ENCODE data around the gene CMTM3. TPM values are rescaled to one million over a fixed set of nuclear protein-coding genes. Genes with fewer than 3 reads are reported as not detected.

The CMTM3 gene
- total RNA-seq, 1 donor from 2014 or later: 104 TPM

- Mint-ChIP-seq H3K9me3 (ENCODE audit: unreplicated experiment) (no peaks in the 10 kb centered on the region), H3K36me3 (ENCODE audit: unreplicated experiment) (no peaks in the 10 kb centered on the region), H3K4me1 (ENCODE audit: unreplicated experiment) (peaks cover 40% of the 10 kb centered on the region), H3K27ac (ENCODE audit: unreplicated experiment) (no peak overlapping the region), H3K27me3 (ENCODE audit: unreplicated experiment) (no peaks in the 10 kb centered on the region), H3K4me3 (ENCODE audit: unreplicated experiment) (no peak overlapping the region)
- TF ChIP-seq CTCF (IDR thresholded peaks at IDR 0.05): no peak
- DNase-seq (ENCODE audit: extremely low spot score, unreplicated experiment): no peak
These were observed 28.2 kb upstream of the CMTM3 start for GRCh38 chr16:66576296-66576695.

- TF ChIP-seq CTCF (IDR thresholded peaks at IDR 0.05): no peak
- DNase-seq (ENCODE audit: extremely low spot score, unreplicated experiment): no peak
- H3K36me3 Mint-ChIP-seq (ENCODE audit: unreplicated experiment): no peaks in the 10 kb centered on the region
- peaks cover 28% of the 10 kb centered on the region for H3K4me1 Mint-ChIP-seq (ENCODE audit: unreplicated experiment)
- H3K9me3 Mint-ChIP-seq (ENCODE audit: unreplicated experiment): no peaks in the 10 kb centered on the region
- H3K27me3 Mint-ChIP-seq (ENCODE audit: unreplicated experiment): no peaks in the 10 kb centered on the region
- peak within 1 kb of the TSS; percentile 77 for H3K27ac Mint-ChIP-seq (ENCODE audit: unreplicated experiment)
- no peak within 1 kb of the TSS for H3K4me3 Mint-ChIP-seq (ENCODE audit: unreplicated experiment)
These were observed 25.6 kb upstream of the CMTM3 start, which contains the start of gene CMTM2 for GRCh38 chr16:66578651-66579531. Gene CMTM2, plus strand, starts transcription at chr16:66579463. Its CDS starts 145 bp downstream, at chr16:66579608.

GRCh38 chr16:66580605-66581209, 23.8 kb upstream of the CMTM3 start:
- no peak for DNase-seq (ENCODE audit: extremely low spot score, unreplicated experiment)
- TF ChIP-seq CTCF (IDR thresholded peaks at IDR 0.05): peak; percentile 46
- Mint-ChIP-seq H3K36me3 (ENCODE audit: unreplicated experiment) (no peaks in the 10 kb centered on the region), H3K4me3 (ENCODE audit: unreplicated experiment) (no peak overlapping the region), H3K9me3 (ENCODE audit: unreplicated experiment) (no peaks in the 10 kb centered on the region), H3K4me1 (ENCODE audit: unreplicated experiment) (peaks cover 23% of the 10 kb centered on the region), H3K27me3 (ENCODE audit: unreplicated experiment) (no peaks in the 10 kb centered on the region), H3K27ac (ENCODE audit: unreplicated experiment) (peak overlapping the region; percentile 77)

GRCh38 chr16:66581246-66581952, 23.1 kb upstream of the CMTM3 start:
- Mint-ChIP-seq H3K4me3 (ENCODE audit: unreplicated experiment) (no peak overlapping the region), H3K27me3 (ENCODE audit: unreplicated experiment) (no peaks in the 10 kb centered on the region), H3K27ac (ENCODE audit: unreplicated experiment) (peak overlapping the region; percentile 77), H3K36me3 (ENCODE audit: unreplicated experiment) (no peaks in the 10 kb centered on the region), H3K4me1 (ENCODE audit: unreplicated experiment) (peaks cover 23% of the 10 kb centered on the region), H3K9me3 (ENCODE audit: unreplicated experiment) (no peaks in the 10 kb centered on the region)
- no peak for DNase-seq (ENCODE audit: extremely low spot score, unreplicated experiment)
- TF ChIP-seq CTCF (IDR thresholded peaks at IDR 0.05): no peak
